Activated T-helper 1 cell treated with anti-CD3 and anti-CD28 coated beads, Interleukin-12 subunit alpha, Interleukin-12 subunit beta, Interleukin-2, Interleukin-4 antibody, amounts not matched to agents 30 ng/mL and 10 ng/mL and 1 ng/mL, durations not matched to agents 14 hours and 24 hours and 36 hours (primary cell): ENCODE measurements around the gene ABCB10. TPM values are rescaled to one million over a fixed set of nuclear protein-coding genes. Genes with fewer than 3 reads are reported as not detected.

Source experiments
- DNase-seq: peaks from one replicate; pipeline ENCODE4 v3.0.0; 2021; ENCODE audit warnings: low spot score
- H3K27ac Mint-ChIP-seq: one replicate; pipeline ENCODE4 v1.8.0; 2021; ENCODE audit warnings: mild to moderate bottlenecking, mixed read lengths
- H3K27me3 Mint-ChIP-seq: one replicate; pipeline ENCODE4 v1.8.0; 2022; ENCODE audit warnings: mild to moderate bottlenecking, moderate library complexity, mixed read lengths; ENCODE audit not compliant: insufficient read depth
- H3K36me3 Mint-ChIP-seq: one replicate; pipeline ENCODE4 v1.8.0; 2021; ENCODE audit warnings: low read depth, mixed read lengths
- H3K4me1 Mint-ChIP-seq: one replicate; pipeline ENCODE4 v1.8.0; 2021; ENCODE audit warnings: low read depth, mixed read lengths
- H3K4me3 Mint-ChIP-seq: one replicate; pipeline ENCODE4 v1.8.0; 2021; ENCODE audit warnings: mild to moderate bottlenecking, moderate library complexity, mixed read lengths
- H3K9me3 Mint-ChIP-seq: one replicate; pipeline ENCODE4 v1.8.0; 2021; ENCODE audit warnings: mixed read lengths
- intact Hi-C: fragments of 100-400 bp; cut with micrococcal nuclease; formaldehyde crosslinking; loops from one replicate; pipeline ENCODE4 v1.15.1; 2024
- total RNA-seq: library from RNA; stranded (reverse); gene quantifications from 2 replicates; pipeline ENCODE4 v1.2.3, GENCODE V29; 2022

The ABCB10 gene
- total RNA-seq, 1 donor from 2014 or later: 46.2 TPM

- peaks cover 9% of the 10 kb centered on the region for H3K4me1 Mint-ChIP-seq
- no peak for DNase-seq
- intact Hi-C loops: no loop called here
- H3K9me3 Mint-ChIP-seq: no peaks in the 10 kb centered on the region
- no peak overlapping the region for H3K4me3 Mint-ChIP-seq
- H3K27ac Mint-ChIP-seq: no peak overlapping the region
- H3K27me3 Mint-ChIP-seq: no peaks in the 10 kb centered on the region
- H3K36me3 Mint-ChIP-seq: peaks cover 47% of the 10 kb centered on the region
These were observed 84.0 kb downstream of the ABCB10 start for GRCh38 chr1:229474509-229474908.

- intact Hi-C loops: no loop called here
- Mint-ChIP-seq H3K9me3 (no peaks in the 10 kb centered on the region), H3K36me3 (peaks cover 38% of the 10 kb centered on the region), H3K4me1 (peaks cover 3% of the 10 kb centered on the region), H3K27me3 (no peaks in the 10 kb centered on the region), H3K27ac (no peak overlapping the region), H3K4me3 (no peak overlapping the region)
- DNase-seq: no peak
These were observed 87.3 kb downstream of the ABCB10 start for GRCh38 chr1:229471175-229471574.

- Mint-ChIP-seq H3K36me3 (peaks cover 35% of the 10 kb centered on the region), H3K27ac (no peak overlapping the region), H3K4me3 (no peak overlapping the region), H3K4me1 (peaks cover 3% of the 10 kb centered on the region), H3K9me3 (no peaks in the 10 kb centered on the region), H3K27me3 (no peaks in the 10 kb centered on the region)
- no peak for DNase-seq
- intact Hi-C loops: no loop called here
These were observed 88.0 kb downstream of the ABCB10 start for GRCh38 chr1:229470406-229471043.

GRCh38 chr1:229466887-229467286 is 91.6 kb downstream of the ABCB10 start:
- no peaks in the 10 kb centered on the region for H3K9me3 Mint-ChIP-seq
- no peaks in the 10 kb centered on the region for H3K27me3 Mint-ChIP-seq
- H3K4me1 Mint-ChIP-seq: peaks cover 3% of the 10 kb centered on the region
- DNase-seq: no peak
- intact Hi-C loops: no loop called here
- H3K27ac Mint-ChIP-seq: no peak overlapping the region
- no peak overlapping the region for H3K4me3 Mint-ChIP-seq
- peaks cover 38% of the 10 kb centered on the region for H3K36me3 Mint-ChIP-seq

Other genes starting within 250 kb of the ABCB10 start
- 11.6 and 11.9 TPM in 2 replicates for gene CCSAP, start 215.7 kb downstream of the ABCB10 start, total RNA-seq
- 0.20 TPM in 1 of 2 replicates, not detected in the other for gene ACTA1, start 124.6 kb downstream of the ABCB10 start, total RNA-seq
- 47.9 and 49.1 TPM in 2 replicates for gene NUP133, start 50.4 kb downstream of the ABCB10 start, total RNA-seq
- gene TAF5L, start 67.4 kb upstream of the ABCB10 start, total RNA-seq: 35.8 and 37.9 TPM in 2 replicates
- gene URB2, start 67.5 kb upstream of the ABCB10 start, total RNA-seq: 37.3 and 38.4 TPM in 2 replicates